Vagina (tissue), 2 donors: ENCODE results near the gene TNRC6C. TPM values are rescaled to one million over a fixed set of nuclear protein-coding genes. Genes with fewer than 3 reads are reported as not detected.

Experiments
- DNase-seq, 2 donors: peaks; one replicate each; pipeline ENCODE4 v3.0.0-alpha.2; 2017; ENCODE audit errors: extremely low spot score in 2 of 2
- H3K27ac ChIP-seq: fragments of 200-600 bp; sonication (generic); one replicate; pipeline ENCODE4 v1.5.1; 2019
- H3K27me3 ChIP-seq: fragments of 200-600 bp; sonication (generic); one replicate; pipeline ENCODE4 v1.5.1; 2019
- H3K36me3 ChIP-seq, 2 donors: fragments of 200-600 bp; sonication (generic); one replicate each; pipeline ENCODE4 v1.5.1; 2017 to 2019
- H3K4me1 ChIP-seq: fragments of 200-600 bp; sonication (generic); one replicate; pipeline ENCODE4 v1.5.1; 2019
- H3K4me3 ChIP-seq, 2 donors: fragments of 200-600 bp; sonication (generic); 1 replicate in 1 of 2; 2 replicates in 1 of 2; pipeline ENCODE4 v1.5.1; 2016 to 2019
- H3K9me3 ChIP-seq: fragments of 200-600 bp; sonication (generic); one replicate; pipeline ENCODE4 v1.5.1; 2019
- CTCF ChIP-seq, 3 experiments: fragments of 450-650 bp in 2 of 3; fragments of 200-600 bp in 1 of 3; sonication (generic) in 1 of 3; IDR thresholded peaks; one replicate each; pipeline ENCODE4 v1.5.1; 2017 to 2019; ENCODE audit warnings: antibody characterized with exemption in 3 of 3, mild to moderate bottlenecking in 2 of 3, moderate library complexity in 2 of 3
- POLR2A ChIP-seq, 2 donors: fragments of 450-650 bp; IDR thresholded peaks; one replicate each; pipeline ENCODE4 v1.6.1; 2017; ENCODE audit warnings: antibody characterized with exemption in 2 of 2, mild to moderate bottlenecking in 2 of 2, moderate library complexity in 2 of 2
- POLR2AphosphoS5 ChIP-seq, 2 donors: sonication (generic); formaldehyde crosslinking; IDR thresholded peaks; one replicate each; pipeline ENCODE4 v1.9.0; 2017; ENCODE audit warnings: antibody characterized with exemption in 2 of 2, mild to moderate bottlenecking in 2 of 2, low read depth in 1 of 2; ENCODE audit not compliant: insufficient read depth in 1 of 2
- intact Hi-C: fragments of 100-400 bp; cut with DNase I; formaldehyde crosslinking; loops from one replicate; pipeline ENCODE4 v1.15.1; 2023
- total RNA-seq: library from RNA; depleted of rRNA; stranded (reverse); fragments of >200 nt; gene quantifications from one replicate; pipeline ENCODE4 v1.2.3, GENCODE V29; 2016

TNRC6C gene
- total RNA-seq, 1 donor from 2014 or later = 14.7 TPM

- no peaks in the 10 kb centered on the region for H3K9me3 ChIP-seq
- no peak for DNase-seq
- intact Hi-C loops = no loop called here
- no peak overlapping the region for H3K27ac ChIP-seq
- H3K36me3 ChIP-seq = no peaks in the 10 kb centered on the region
- H3K4me3 ChIP-seq = no peak overlapping the region
- TF ChIP-seq CTCF (IDR thresholded peaks at IDR 0.05) = no peak
- no peak for TF ChIP-seq POLR2A (IDR thresholded peaks at IDR 0.05)
- no peak for TF ChIP-seq POLR2AphosphoS5 (IDR thresholded peaks at IDR 0.05; ENCODE audit: insufficient read depth in 1 of 2, low read depth in 1 of 2)
- H3K27me3 ChIP-seq = no peaks in the 10 kb centered on the region
- peaks cover 28% of the 10 kb centered on the region for H3K4me1 ChIP-seq
Measured at GRCh38 chr17:78043031-78043430, 84.5 kb downstream of the TNRC6C start.

GRCh38 chr17:78044280-78044835 is 85.9 kb downstream of the TNRC6C start:
- intact Hi-C loops = no loop called here
- no peak for TF ChIP-seq POLR2A (IDR thresholded peaks at IDR 0.05)
- no peak for TF ChIP-seq POLR2AphosphoS5 (IDR thresholded peaks at IDR 0.05; ENCODE audit: insufficient read depth in 1 of 2, low read depth in 1 of 2)
- no peak for TF ChIP-seq CTCF (IDR thresholded peaks at IDR 0.05)
- no peaks in the 10 kb centered on the region for H3K9me3 ChIP-seq
- H3K4me1 ChIP-seq = peaks cover 28% of the 10 kb centered on the region
- peaks cover 0 to 6% of the 10 kb centered on the region in 2 donors for H3K36me3 ChIP-seq
- H3K4me3 ChIP-seq = no peak overlapping the region
- DNase-seq = no peak
- no peak overlapping the region for H3K27ac ChIP-seq
- H3K27me3 ChIP-seq = no peaks in the 10 kb centered on the region

- no peaks in the 10 kb centered on the region for H3K27me3 ChIP-seq
- TF ChIP-seq CTCF (IDR thresholded peaks at IDR 0.05) (no peak), POLR2A (IDR thresholded peaks at IDR 0.05) (no peak), POLR2AphosphoS5 (IDR thresholded peaks at IDR 0.05; ENCODE audit: insufficient read depth in 1 of 2, low read depth in 1 of 2) (no peak)
- no peak overlapping the region for H3K27ac ChIP-seq
- no peaks in the 10 kb centered on the region for H3K9me3 ChIP-seq
- H3K36me3 ChIP-seq = peaks cover 0 to 14% of the 10 kb centered on the region in 2 donors
- DNase-seq = no peak
- no peak overlapping the region for H3K4me3 ChIP-seq
- intact Hi-C loops = no loop called here
- peaks cover 19% of the 10 kb centered on the region for H3K4me1 ChIP-seq
Measured at GRCh38 chr17:78045316-78045715, 86.8 kb downstream of the TNRC6C start.

- Histone ChIP-seq H3K9me3 (no peaks in the 10 kb centered on the region), H3K27me3 (no peaks in the 10 kb centered on the region), H3K4me1 (peaks cover 6% of the 10 kb centered on the region), H3K4me3 (no peak overlapping the region), H3K27ac (no peak overlapping the region), H3K36me3 (peaks cover 0 to 19% of the 10 kb centered on the region in 2 donors)
- DNase-seq = no peak
- TF ChIP-seq CTCF (IDR thresholded peaks at IDR 0.05) = no peak
- no peak for TF ChIP-seq POLR2AphosphoS5 (IDR thresholded peaks at IDR 0.05; ENCODE audit: insufficient read depth in 1 of 2, low read depth in 1 of 2)
- TF ChIP-seq POLR2A (IDR thresholded peaks at IDR 0.05) = no peak
- intact Hi-C loops = no loop called here
Measured at GRCh38 chr17:78046923-78047322, 88.4 kb downstream of the TNRC6C start.
